ENCODE results near the gene FAM3A. TPM values are rescaled to one million over a fixed set of nuclear protein-coding genes. Genes with fewer than 3 reads are reported as not detected.

FAM3A gene
- total RNA-seq, 2 experiments from 2014 or later: 42.3 to 45.4 TPM

DNA sequence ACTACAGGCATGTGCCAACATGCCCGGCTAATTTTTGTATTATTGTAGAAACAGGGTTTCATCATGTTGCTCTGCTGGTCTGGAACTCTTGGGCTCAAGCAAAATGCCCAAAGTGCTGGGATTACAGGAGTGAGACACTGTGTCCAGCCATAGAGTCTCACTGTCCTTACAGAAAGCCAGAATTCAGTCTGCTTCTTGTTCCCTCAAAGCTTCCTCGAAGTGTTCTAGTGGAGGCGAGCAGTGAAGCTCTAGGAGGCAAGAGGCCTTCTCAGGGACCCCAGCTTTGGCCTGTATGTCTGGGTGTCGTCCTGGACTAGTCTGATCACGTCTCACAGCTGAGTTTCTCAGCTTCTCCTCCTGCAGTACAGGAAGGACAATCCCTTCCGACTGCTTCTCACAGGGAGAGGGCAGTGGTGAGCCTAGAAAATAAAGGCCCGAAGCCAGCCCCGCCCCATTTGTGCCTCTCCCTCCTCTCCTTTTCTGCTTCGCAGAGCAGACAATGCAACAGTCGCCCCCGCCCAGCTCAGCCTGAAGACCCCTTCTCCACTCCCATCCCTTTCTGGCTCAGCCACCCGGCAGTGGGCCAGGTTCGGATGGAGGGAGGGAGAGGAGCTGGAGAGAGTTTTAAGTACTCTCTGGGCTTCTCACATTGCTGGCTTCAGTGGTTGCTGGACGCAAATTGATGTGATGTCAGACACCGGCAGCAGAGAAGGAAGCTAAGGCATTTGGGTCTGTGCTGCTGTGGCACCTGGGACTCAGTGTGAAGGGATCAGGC lies 11.1 kb upstream of the FAM3A start:
- Mint-ChIP-seq H3K27ac (peak overlapping the region; percentile 77), H3K36me3 (no peaks in the 10 kb centered on the region), H3K27me3 (no peaks in the 10 kb centered on the region), H3K4me1 (peaks cover 14% of the 10 kb centered on the region), H3K4me3 (peak overlapping the region; percentile 19), H3K9me3 (no peaks in the 10 kb centered on the region)
- POLR2A ChIA-PET: interaction anchor here (0.7 to 2.0 kb wide), 7 partner anchors 11 to 129 kb away, joined by 3 to 15 read pairs (median 6); partner anchors contain the start of genes FAM3A and SLC10A3
- DNase-seq (peak; percentile 65), ATAC-seq (ENCODE audit: low read depth) (peak; percentile 88)

GRCh38 chrX:154525606-154526490 lies 9.8 kb upstream of the FAM3A start:
- Mint-ChIP-seq H3K4me3 (peak overlapping the region; percentile 22), H3K27ac (peak overlapping the region; percentile 81)
- POLR2A ChIA-PET: interaction anchor here (1.3 kb wide), 2 partner anchors 36 to 128 kb away, joined by 3 to 4 read pairs; partner anchors contain the start of gene SLC10A3

GRCh38 chrX:154519389-154519788 lies 3.4 kb upstream of the FAM3A start:
- POLR2A ChIA-PET: no interaction called here
- H3K36me3 Mint-ChIP-seq: peaks cover 5% of the 10 kb centered on the region

More at GRCh38 chrX:154525606-154526490, 9.8 kb upstream of the FAM3A start:
- H3K36me3 Mint-ChIP-seq: no peaks in the 10 kb centered on the region
- peaks cover 14% of the 10 kb centered on the region for H3K4me1 Mint-ChIP-seq
- DNase-seq (no peak), ATAC-seq (ENCODE audit: low read depth) (no peak)
- H3K9me3 Mint-ChIP-seq: no peaks in the 10 kb centered on the region
- no peaks in the 10 kb centered on the region for H3K27me3 Mint-ChIP-seq

GRCh38 chrX:154517101-154517781 lies 1.2 kb upstream of the FAM3A start:
- Mint-ChIP-seq H3K4me3 (no peak overlapping the region), H3K27me3 (no peaks in the 10 kb centered on the region), H3K27ac (no peak overlapping the region), H3K36me3 (peaks cover 10% of the 10 kb centered on the region), H3K9me3 (no peaks in the 10 kb centered on the region), H3K4me1 (peaks cover 15% of the 10 kb centered on the region)
- ATAC-seq (ENCODE audit: low read depth) (no peak), DNase-seq (no peak)
- POLR2A ChIA-PET: interaction anchor here (1.2 to 4.6 kb wide), 5 partner anchors 10 to 146 kb away, joined by 3 to 32 read pairs (median 15); partner anchors contain the start of genes RPL10, SLC10A3 and UBL4A

More at GRCh38 chrX:154519389-154519788, 3.4 kb upstream of the FAM3A start:
- ATAC-seq (ENCODE audit: low read depth): no peak
- no peak overlapping the region for H3K4me3 Mint-ChIP-seq
- H3K27me3 Mint-ChIP-seq: no peaks in the 10 kb centered on the region
- H3K4me1 Mint-ChIP-seq: peaks cover 10% of the 10 kb centered on the region
- no peak overlapping the region for H3K27ac Mint-ChIP-seq
- no peaks in the 10 kb centered on the region for H3K9me3 Mint-ChIP-seq
- DNase-seq: no peak

- H3K36me3 Mint-ChIP-seq: peaks cover 10% of the 10 kb centered on the region
These were observed 646 bp upstream of the FAM3A start for GRCh38 chrX:154516656-154517100.

GRCh38 chrX:154515090-154515965 lies 704 bp downstream of the FAM3A start:
- ATAC-seq (ENCODE audit: low read depth) (no peak), DNase-seq (peak; percentile 39)
- Mint-ChIP-seq H3K27ac (peak overlapping the region; percentile 88), H3K4me1 (peaks cover 25% of the 10 kb centered on the region), H3K9me3 (no peaks in the 10 kb centered on the region), H3K4me3 (peak overlapping the region; percentile 86), H3K27me3 (no peaks in the 10 kb centered on the region), H3K36me3 (peaks cover 12% of the 10 kb centered on the region)
- POLR2A ChIA-PET: interaction anchor here (2.6 to 4.6 kb wide), 3 partner anchors 12 to 117 kb away, joined by 15 to 32 read pairs (median 18); partner anchors contain the start of genes RPL10 and SLC10A3

More at GRCh38 chrX:154516656-154517100, 646 bp upstream of the FAM3A start:
- no peak for DNase-seq
- peaks cover 19% of the 10 kb centered on the region for H3K4me1 Mint-ChIP-seq
- no peaks in the 10 kb centered on the region for H3K9me3 Mint-ChIP-seq
- H3K4me3 Mint-ChIP-seq: peak overlapping the region; percentile 86
- peak; percentile 7 for ATAC-seq (ENCODE audit: low read depth)
- peak overlapping the region; percentile 92 for H3K27ac Mint-ChIP-seq
- H3K27me3 Mint-ChIP-seq: no peaks in the 10 kb centered on the region
- POLR2A ChIA-PET: interaction anchor here (0.6 to 4.6 kb wide), 6 partner anchors 10 to 145 kb away, joined by 3 to 32 read pairs (median 10); partner anchors contain the start of genes RPL10, SLC10A3 and UBL4A

DNA sequence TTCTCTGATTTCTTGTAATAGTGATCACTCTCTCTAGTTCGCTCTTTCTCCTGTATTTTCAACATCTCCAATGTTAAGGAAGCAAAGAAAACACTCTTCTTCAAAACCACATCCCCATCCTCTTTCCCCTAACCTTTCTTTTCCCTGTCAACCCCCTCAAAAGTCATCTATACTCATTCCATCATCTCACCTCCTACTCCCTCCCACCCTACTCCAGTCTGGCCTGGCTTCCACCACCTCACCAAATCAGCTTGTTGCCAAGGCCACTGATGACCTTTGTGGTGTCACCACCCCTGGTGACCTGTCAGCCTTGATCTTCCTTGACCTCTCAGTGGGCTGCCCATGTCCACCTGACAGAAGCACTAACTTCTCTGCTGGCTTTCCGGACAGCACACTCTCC lies 2.3 kb downstream of the FAM3A start:
- Mint-ChIP-seq H3K9me3 (peaks cover 1% of the 10 kb centered on the region), H3K4me1 (peaks cover 30% of the 10 kb centered on the region), H3K36me3 (peaks cover 22% of the 10 kb centered on the region), H3K4me3 (peak overlapping the region; percentile 48), H3K27ac (peak overlapping the region; percentile 67), H3K27me3 (no peaks in the 10 kb centered on the region)
- ATAC-seq (ENCODE audit: low read depth) (no peak), DNase-seq (no peak)
- POLR2A ChIA-PET: interaction anchor here (4.6 kb wide), 1 partner anchor 24 kb away, joined by 32 read pairs; the partner anchor contains the start of gene SLC10A3

DNA sequence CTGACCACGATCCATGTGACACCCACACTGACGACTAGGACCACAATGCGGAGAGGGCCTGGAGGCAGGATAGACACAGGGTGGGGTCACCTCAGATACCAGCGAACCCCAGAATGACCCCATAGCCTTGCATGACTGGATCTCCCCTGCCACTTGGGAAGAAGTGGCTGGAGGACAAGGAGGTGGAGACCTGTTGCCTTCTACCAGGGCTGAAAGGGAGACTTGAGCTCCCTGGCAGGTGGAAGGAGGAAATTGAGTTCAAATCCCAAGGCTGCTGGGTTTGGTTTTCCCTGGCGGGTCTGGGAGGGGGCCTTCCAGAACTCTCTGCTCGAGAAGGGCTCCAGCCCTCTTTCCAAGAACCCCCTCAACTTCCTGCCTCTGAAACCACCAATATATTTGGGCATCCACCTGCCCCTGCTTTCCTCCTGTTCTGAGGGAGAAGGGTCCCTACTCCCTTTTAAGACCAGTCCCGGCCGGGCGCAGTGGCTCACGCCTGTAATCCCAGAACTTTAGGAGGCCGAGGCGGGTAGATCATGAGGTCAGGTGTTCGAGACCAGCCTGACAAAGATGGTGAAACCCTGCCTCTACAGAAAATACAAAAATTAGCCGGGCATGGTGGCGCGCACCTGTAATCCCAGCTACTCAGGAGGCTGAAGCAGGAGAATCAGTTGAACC lies 3.0 kb downstream of the FAM3A start:
- POLR2A ChIA-PET: interaction anchor here (1.9 to 4.6 kb wide), 2 partner anchors 23 kb away, joined by 11 to 32 read pairs; partner anchors contain the start of gene SLC10A3
- peaks cover 1% of the 10 kb centered on the region for H3K9me3 Mint-ChIP-seq
- peaks cover 30% of the 10 kb centered on the region for H3K4me1 Mint-ChIP-seq
- DNase-seq: no peak
- no peak overlapping the region for H3K27ac Mint-ChIP-seq
- H3K27me3 Mint-ChIP-seq: no peaks in the 10 kb centered on the region
- no peak for ATAC-seq (ENCODE audit: low read depth)
- peaks cover 23% of the 10 kb centered on the region for H3K36me3 Mint-ChIP-seq
- H3K4me3 Mint-ChIP-seq: no peak overlapping the region

DNA sequence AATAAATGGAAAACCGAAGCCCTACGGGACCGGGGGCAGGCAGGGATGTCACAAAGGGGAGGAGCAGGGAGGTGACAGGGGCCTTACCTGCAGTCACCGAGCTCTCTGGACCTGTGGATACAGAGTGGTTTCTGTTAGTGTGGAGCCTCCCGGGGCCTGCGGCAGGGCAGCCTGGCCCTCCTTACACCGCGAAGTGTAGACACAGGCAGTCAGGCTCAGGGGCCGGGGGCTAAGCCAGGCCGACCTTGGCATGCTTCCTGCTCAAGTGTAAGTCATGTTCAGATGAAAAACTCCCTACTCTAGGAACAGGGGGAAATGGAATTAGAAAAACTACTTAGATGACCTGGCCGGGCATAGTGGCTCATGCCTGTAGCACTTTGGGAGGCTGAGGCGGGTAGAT lies 4.3 kb downstream of the FAM3A start:
- Mint-ChIP-seq H3K4me1 (peaks cover 30% of the 10 kb centered on the region), H3K4me3 (peak overlapping the region; percentile 49), H3K27me3 (no peaks in the 10 kb centered on the region), H3K9me3 (peaks cover 1% of the 10 kb centered on the region), H3K36me3 (peaks cover 23% of the 10 kb centered on the region), H3K27ac (peak overlapping the region; percentile 91)
- no peak for DNase-seq
- no peak for ATAC-seq (ENCODE audit: low read depth)
- POLR2A ChIA-PET: interaction anchor here (1.2 to 1.9 kb wide), 3 partner anchors 12 to 528 kb away, joined by 3 to 11 read pairs (median 3); partner anchors contain the start of gene SLC10A3

DNA sequence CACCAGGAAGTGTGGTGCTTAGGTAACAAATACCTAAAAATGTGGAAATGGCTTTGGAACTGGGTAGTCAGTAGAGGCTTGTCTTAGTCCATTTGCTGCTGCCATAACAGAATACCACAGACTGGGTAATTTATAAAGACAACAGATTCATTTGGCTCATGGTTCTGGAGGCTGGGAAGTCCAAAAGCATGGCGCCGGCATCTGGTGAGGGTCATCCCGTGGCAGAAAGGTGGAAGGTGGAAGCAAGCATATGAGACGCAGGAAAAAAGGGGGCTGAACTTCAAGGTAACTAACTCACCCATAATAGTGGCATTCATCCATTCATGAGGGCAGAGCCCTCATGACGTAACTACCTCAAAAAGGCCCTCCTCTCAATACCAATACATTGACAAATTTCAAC lies 6.6 kb downstream of the FAM3A start:
- peaks cover 1% of the 10 kb centered on the region for H3K9me3 Mint-ChIP-seq
- H3K27me3 Mint-ChIP-seq: no peaks in the 10 kb centered on the region
- DNase-seq: no peak
- no peak for ATAC-seq (ENCODE audit: low read depth)
- no peak overlapping the region for H3K27ac Mint-ChIP-seq
- POLR2A ChIA-PET: no interaction called here
- peaks cover 20% of the 10 kb centered on the region for H3K4me1 Mint-ChIP-seq
- peaks cover 18% of the 10 kb centered on the region for H3K36me3 Mint-ChIP-seq
- no peak overlapping the region for H3K4me3 Mint-ChIP-seq

DNA sequence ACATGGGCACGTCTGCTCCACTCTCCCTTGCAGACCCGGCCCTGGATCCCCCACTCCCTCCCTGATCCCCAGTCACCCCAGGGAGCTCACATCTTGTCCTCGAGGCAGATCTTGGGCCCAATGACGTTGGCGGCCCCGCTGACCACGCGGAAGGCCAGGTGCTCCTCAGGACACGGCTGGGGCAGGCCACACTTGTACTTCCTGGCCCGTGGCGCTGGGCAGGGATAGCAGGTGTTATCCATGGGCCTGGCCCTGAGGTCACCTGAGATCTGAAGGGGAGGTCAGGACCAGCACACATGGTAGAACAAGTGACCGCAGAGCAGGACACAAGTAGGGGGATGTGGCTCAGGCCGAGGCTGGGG lies 7.7 kb downstream of the FAM3A start:
- DNase-seq: no peak
- H3K4me3 Mint-ChIP-seq: no peak overlapping the region
- H3K27me3 Mint-ChIP-seq: no peaks in the 10 kb centered on the region
- H3K27ac Mint-ChIP-seq: no peak overlapping the region
- peaks cover 13% of the 10 kb centered on the region for H3K36me3 Mint-ChIP-seq
- POLR2A ChIA-PET: no interaction called here
- H3K9me3 Mint-ChIP-seq: peaks cover 1% of the 10 kb centered on the region
- ATAC-seq (ENCODE audit: low read depth): no peak
- H3K4me1 Mint-ChIP-seq: peaks cover 14% of the 10 kb centered on the region
